Gastroesophageal sphincter (tissue), 4 donors: ENCODE results near the gene MSMB. TPM values are rescaled to one million over a fixed set of nuclear protein-coding genes. Genes with fewer than 3 reads are reported as not detected.

ENCODE experiments used
- ATAC-seq: fragments of 150-250 bp; one replicate; pipeline ENCODE4 v1.9.1; 2016; ENCODE audit warnings: mild to moderate bottlenecking, moderate library complexity
- H3K27ac ChIP-seq, 4 donors: fragments of 200-600 bp; sonication (generic) in 3 of 4; 1 replicate in 3 of 4; 2 replicates in 1 of 4; pipeline ENCODE4 v1.5.1; 2016 to 2019
- H3K27me3 ChIP-seq: fragments of 200-600 bp; sonication (generic); one replicate; pipeline ENCODE4 v1.5.1; 2019
- H3K36me3 ChIP-seq, 2 donors: fragments of 200-600 bp; sonication (generic); one replicate each; pipeline ENCODE4 v1.5.1; 2019; ENCODE audit warnings: control low read depth in 1 of 2
- H3K4me1 ChIP-seq, 3 donors: fragments of 200-600 bp; sonication (generic); 1 replicate in 2 of 3; 2 replicates in 1 of 3; pipeline ENCODE4 v1.5.1; 2016 to 2019; ENCODE audit warnings: control low read depth in 2 of 3
- H3K4me3 ChIP-seq, 2 donors: fragments of 200-600 bp; sonication (generic); one replicate each; pipeline ENCODE4 v1.5.1; 2019; ENCODE audit warnings: mild to moderate bottlenecking in 1 of 2, moderate library complexity in 1 of 2
- H3K9me3 ChIP-seq, 3 donors: fragments of 200-600 bp; sonication (generic); one replicate each; pipeline ENCODE4 v1.5.1; 2017 to 2019; ENCODE audit warnings: control low read depth in 2 of 3
- EP300 ChIP-seq: sonication (generic); formaldehyde crosslinking; IDR thresholded peaks from one replicate; pipeline ENCODE4 v1.6.1; 2017; ENCODE audit warnings: antibody characterized with exemption, mild to moderate bottlenecking
- POLR2A ChIP-seq, 2 donors: fragments of 450-650 bp; IDR thresholded peaks; one replicate each; pipeline ENCODE4 v1.6.1; 2017; ENCODE audit warnings: antibody characterized with exemption in 2 of 2, mild to moderate bottlenecking in 2 of 2, moderate library complexity in 1 of 2
- POLR2AphosphoS5 ChIP-seq: sonication (generic); formaldehyde crosslinking; IDR thresholded peaks from one replicate; pipeline ENCODE4 v1.6.1; 2017; ENCODE audit warnings: antibody characterized with exemption
- WGBS, 2 donors: methylation state at CpG; one replicate each; pipeline ENCODE4 v1.1.5; 2018; ENCODE audit warnings: low coverage in 1 of 2; 5-methylcytosine and 5-hydroxymethylcytosine counted together
- total RNA-seq, 4 donors: library from RNA; depleted of rRNA; stranded (reverse); fragments of >200 nt; gene quantifications; one replicate each; pipeline ENCODE4 v1.1.0, GENCODE V29; 2016
- TF ChIP-seq, protein P1 (sequence below), 4 experiments: fragments of 200-600 bp in 2 of 4; fragments of 450-650 bp in 2 of 4; sonication (generic) in 1 of 4; IDR thresholded peaks; one replicate each; pipeline ENCODE4 v1.5.1; 2017 to 2019; ENCODE audit warnings: antibody characterized with exemption in 4 of 4, mild to moderate bottlenecking in 2 of 4, moderate library complexity in 2 of 4

MSMB gene
- total RNA-seq, 4 donors from 2014 or later = 5.7 TPM; not detected in 3

DNA sequence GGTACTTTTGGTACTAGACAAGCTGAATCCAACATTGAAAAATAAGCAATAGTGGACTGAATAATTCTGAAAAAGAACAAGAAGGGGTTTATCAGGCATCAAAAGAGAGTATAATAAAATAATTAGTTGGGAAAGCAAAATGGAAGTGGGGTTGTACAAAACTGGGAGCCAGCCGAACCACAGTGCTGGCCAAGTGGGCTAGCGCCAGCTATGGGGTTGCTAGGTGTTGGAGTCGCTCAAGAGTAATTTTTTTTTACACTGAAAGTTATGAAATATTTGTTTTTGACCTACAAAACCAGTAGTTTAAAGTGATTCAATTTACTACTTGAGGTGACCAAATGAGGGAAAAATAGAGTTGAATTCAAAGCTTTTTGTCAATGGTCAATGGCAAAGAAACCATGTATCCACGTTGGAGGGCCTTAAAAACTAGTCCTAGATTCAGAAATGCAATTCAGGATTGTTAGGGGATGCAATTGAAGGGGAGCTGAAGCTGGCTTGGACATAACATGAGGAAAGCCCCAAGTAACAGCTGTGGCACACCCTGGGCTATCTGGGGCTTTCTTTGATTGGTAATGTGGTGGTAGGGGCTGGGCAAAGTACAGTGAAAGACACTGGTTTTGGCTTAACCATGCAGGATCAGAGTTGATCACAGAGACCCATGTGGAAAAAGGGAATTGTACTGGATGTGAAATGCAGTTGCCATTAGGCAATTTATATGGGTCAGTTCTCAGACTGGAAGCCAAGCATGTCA lies 28.3 kb upstream of the MSMB start:
- WGBS, 2 donors = 83 to 92% methylated on average over 4 of the region's 4 CpGs
- TF ChIP-seq POLR2AphosphoS5 = no peak
- no peak for TF ChIP-seq EP300
- TF ChIP-seq, protein P1, sequence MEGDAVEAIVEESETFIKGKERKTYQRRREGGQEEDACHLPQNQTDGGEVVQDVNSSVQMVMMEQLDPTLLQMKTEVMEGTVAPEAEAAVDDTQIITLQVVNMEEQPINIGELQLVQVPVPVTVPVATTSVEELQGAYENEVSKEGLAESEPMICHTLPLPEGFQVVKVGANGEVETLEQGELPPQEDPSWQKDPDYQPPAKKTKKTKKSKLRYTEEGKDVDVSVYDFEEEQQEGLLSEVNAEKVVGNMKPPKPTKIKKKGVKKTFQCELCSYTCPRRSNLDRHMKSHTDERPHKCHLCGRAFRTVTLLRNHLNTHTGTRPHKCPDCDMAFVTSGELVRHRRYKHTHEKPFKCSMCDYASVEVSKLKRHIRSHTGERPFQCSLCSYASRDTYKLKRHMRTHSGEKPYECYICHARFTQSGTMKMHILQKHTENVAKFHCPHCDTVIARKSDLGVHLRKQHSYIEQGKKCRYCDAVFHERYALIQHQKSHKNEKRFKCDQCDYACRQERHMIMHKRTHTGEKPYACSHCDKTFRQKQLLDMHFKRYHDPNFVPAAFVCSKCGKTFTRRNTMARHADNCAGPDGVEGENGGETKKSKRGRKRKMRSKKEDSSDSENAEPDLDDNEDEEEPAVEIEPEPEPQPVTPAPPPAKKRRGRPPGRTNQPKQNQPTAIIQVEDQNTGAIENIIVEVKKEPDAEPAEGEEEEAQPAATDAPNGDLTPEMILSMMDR (IDR thresholded peaks at IDR 0.05) = no peak
- no peak for TF ChIP-seq POLR2A (IDR thresholded peaks at IDR 0.05)
- no peaks in the 10 kb centered on the region for H3K27me3 ChIP-seq

DNA sequence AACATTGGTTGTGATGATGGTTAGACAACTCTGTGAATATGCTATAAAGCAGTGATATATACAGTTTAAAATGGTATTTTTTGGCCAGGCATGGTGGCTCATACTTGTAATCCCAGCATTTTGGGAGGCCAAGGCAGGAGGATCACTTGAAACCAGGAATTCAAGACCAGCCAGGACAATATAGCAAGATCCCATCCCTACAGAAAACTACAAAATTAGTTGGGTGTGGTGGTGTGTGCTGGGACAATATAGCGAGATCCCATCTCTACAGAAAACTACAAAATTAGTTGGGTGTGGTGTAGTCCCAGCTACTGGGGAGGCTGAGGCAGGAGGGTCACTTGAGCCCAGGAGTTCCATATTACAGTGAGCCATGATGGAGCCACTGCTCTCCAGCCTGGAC lies 27.5 kb upstream of the MSMB start:
- Histone ChIP-seq H3K27ac (no peak overlapping the region), H3K27me3 (no peaks in the 10 kb centered on the region), H3K4me3 (no peak overlapping the region), H3K9me3 (no peaks in the 10 kb centered on the region), H3K36me3 (no peaks in the 10 kb centered on the region), H3K4me1 (no peaks in the 10 kb centered on the region)
- WGBS, 2 donors = 78 to 100% methylated on average over 1 of the region's 1 CpG
- no peak for ATAC-seq
- TF ChIP-seq POLR2A (IDR thresholded peaks at IDR 0.05) (no peak), EP300 (no peak), POLR2AphosphoS5 (no peak)
- TF ChIP-seq, protein P1 (IDR thresholded peaks at IDR 0.05) = no peak

More for the DNA sequence above, 28.3 kb upstream of the MSMB start:
- H3K9me3 ChIP-seq = no peaks in the 10 kb centered on the region
- H3K4me1 ChIP-seq = no peaks in the 10 kb centered on the region
- no peak overlapping the region for H3K4me3 ChIP-seq
- no peaks in the 10 kb centered on the region for H3K36me3 ChIP-seq
- ATAC-seq = no peak
- no peak overlapping the region for H3K27ac ChIP-seq

DNA sequence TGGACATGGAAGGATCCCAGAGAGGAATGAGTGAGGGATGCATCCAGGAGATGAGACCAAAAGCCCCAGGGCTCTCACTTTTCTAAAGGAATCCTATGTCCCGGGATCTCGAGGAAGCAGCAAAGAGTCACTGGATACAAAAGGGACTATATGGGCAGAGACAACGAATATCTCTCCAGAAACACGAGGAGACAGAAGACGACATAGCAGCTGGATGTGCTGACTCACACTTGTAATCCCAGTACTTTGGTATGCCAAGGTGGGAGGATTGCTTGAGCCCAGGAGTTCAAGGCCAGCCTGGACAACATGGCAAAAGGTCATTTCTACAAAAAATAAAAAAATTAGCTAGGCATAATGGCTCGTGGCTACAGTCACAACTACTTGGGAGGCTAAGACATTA lies 24.7 kb upstream of the MSMB start:
- no peaks in the 10 kb centered on the region for H3K36me3 ChIP-seq
- ATAC-seq = no peak
- H3K4me1 ChIP-seq = no peaks in the 10 kb centered on the region
- H3K4me3 ChIP-seq = no peak overlapping the region
- H3K27ac ChIP-seq = no peak overlapping the region
- WGBS, 2 donors = 53 to 65% methylated on average over 6 of the region's 6 CpGs
- H3K27me3 ChIP-seq = no peaks in the 10 kb centered on the region
- no peak for TF ChIP-seq EP300
- no peak for TF ChIP-seq POLR2AphosphoS5
- TF ChIP-seq, protein P1 (IDR thresholded peaks at IDR 0.05) = no peak
- no peak for TF ChIP-seq POLR2A (IDR thresholded peaks at IDR 0.05)
- H3K9me3 ChIP-seq = no peaks in the 10 kb centered on the region

DNA sequence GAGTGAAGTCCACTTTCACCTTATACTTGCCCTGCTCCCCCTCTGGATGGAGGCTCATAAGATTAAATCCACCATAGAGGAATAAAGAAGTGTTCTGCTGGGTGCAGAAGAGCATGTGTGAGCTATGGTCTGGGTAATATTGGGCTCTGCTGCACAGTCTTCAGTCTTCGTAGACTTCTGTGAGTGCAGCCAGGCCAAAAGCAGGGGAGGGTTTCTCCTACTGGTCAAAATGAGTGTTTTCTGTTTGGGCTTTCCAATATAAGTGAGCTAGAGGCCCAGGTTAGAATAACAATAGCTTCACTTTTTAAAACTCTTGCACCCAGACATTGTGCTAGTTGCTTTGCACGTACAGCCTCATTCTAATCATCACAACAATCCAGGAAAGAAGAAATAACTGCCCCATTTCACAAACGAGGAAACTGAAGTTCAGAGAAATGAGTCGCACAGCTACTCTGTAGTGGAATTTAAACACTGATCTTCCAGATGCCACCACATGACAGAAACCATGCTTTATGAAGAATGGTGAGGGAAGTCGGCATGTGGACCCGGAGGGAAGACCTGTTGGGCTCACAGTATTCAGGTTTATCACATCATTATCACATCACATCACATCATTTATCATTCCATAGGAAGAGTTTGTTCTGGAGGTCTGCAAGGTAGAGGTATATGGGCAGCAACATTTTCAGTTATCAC lies 23.8 kb upstream of the MSMB start:
- no peak for ATAC-seq
- no peaks in the 10 kb centered on the region for H3K27me3 ChIP-seq
- no peaks in the 10 kb centered on the region for H3K36me3 ChIP-seq
- TF ChIP-seq EP300 = no peak
- H3K9me3 ChIP-seq = no peaks in the 10 kb centered on the region
- H3K27ac ChIP-seq = no peak overlapping the region
- no peaks in the 10 kb centered on the region for H3K4me1 ChIP-seq
- H3K4me3 ChIP-seq = no peak overlapping the region
- 28 to 47% methylated on average over 6 of the region's 6 CpGs for WGBS, 2 donors

DNA sequence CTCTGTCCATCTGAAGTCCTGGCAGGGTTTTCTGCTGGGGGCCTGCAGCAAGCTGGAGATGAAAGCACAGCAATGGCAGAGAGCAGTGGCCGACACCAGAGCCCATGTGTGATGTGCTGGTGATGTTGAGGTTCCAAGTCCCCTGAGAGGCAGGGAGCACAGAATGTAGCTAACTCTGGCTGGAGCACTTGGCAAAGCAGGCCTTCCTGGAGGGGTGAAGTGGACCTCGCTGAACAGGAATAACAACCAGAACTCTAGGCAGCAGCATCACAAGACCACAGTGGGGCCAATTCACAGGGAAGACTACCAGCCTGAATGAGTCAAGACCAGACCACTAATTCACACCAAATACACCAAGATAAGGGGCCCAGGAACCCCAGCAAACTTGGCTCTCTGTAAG lies 22.8 kb upstream of the MSMB start:
- ATAC-seq = no peak
- Histone ChIP-seq H3K27me3 (no peaks in the 10 kb centered on the region), H3K27ac (no peak overlapping the region), H3K36me3 (no peaks in the 10 kb centered on the region), H3K4me3 (no peak overlapping the region), H3K4me1 (no peaks in the 10 kb centered on the region), H3K9me3 (no peaks in the 10 kb centered on the region)
- WGBS, 2 donors = 90% methylated on average over 2 of the region's 2 CpGs; no CpG with 5 or more reads in 1 of the 2 donors
- TF ChIP-seq EP300 (no peak), POLR2A (IDR thresholded peaks at IDR 0.05) (no peak), POLR2AphosphoS5 (no peak)
- TF ChIP-seq, protein P1 (IDR thresholded peaks at IDR 0.05) = no peak
